AG09319 (cell line): ENCODE results near the gene CYP46A1.

ENCODE experiments used
- DNase-seq: peaks from one replicate; pipeline ENCODE4 v3.0.0-alpha.2; 2010; ENCODE audit warnings: low read depth; ENCODE audit errors: extremely low read depth
- TF ChIP-seq, protein P1 (sequence below): IDR thresholded peaks from 2 replicates; pipeline ENCODE4 v1.5.1; 2011; ENCODE audit warnings: low read depth, mild to moderate bottlenecking, inconsistent platforms, low read length, moderate library complexity

The CYP46A1 gene

DNA sequence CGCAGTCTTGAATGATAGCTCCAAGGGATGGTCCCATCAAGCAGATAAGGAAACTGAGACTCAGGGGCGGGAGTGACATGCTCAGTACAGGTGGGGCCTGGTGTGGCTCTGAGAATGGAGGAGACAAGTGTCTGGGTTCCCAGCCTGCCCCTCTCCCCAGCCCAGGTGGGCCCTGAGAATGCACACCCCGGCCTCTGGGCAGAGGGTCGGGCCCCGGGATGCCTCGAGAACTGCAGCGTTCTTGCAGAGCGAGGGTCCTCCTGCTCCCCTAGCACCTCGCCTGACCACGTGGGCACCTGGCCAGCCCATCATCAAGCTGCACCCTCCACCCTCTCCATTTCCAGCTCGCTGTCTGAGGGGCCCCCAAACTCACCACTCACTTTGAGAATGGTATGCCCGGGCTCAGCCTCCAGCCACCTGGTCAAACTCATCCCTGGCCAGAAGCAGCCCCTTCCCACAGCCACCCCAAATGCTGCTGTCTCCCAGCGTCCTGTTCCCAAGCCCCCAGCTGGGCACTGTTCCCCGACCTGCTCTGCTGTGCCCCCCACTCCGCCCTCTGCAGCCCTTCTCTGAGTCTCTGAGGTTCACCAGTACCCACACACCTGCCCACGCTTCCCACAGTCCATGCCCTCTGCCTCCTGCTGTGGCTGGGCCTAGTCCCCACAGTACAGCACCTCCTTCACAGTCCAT is 44.3 kb downstream of the CYP46A1 start:
- TF ChIP-seq, protein P1, sequence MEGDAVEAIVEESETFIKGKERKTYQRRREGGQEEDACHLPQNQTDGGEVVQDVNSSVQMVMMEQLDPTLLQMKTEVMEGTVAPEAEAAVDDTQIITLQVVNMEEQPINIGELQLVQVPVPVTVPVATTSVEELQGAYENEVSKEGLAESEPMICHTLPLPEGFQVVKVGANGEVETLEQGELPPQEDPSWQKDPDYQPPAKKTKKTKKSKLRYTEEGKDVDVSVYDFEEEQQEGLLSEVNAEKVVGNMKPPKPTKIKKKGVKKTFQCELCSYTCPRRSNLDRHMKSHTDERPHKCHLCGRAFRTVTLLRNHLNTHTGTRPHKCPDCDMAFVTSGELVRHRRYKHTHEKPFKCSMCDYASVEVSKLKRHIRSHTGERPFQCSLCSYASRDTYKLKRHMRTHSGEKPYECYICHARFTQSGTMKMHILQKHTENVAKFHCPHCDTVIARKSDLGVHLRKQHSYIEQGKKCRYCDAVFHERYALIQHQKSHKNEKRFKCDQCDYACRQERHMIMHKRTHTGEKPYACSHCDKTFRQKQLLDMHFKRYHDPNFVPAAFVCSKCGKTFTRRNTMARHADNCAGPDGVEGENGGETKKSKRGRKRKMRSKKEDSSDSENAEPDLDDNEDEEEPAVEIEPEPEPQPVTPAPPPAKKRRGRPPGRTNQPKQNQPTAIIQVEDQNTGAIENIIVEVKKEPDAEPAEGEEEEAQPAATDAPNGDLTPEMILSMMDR: no peak
- no peak for DNase-seq

DNA sequence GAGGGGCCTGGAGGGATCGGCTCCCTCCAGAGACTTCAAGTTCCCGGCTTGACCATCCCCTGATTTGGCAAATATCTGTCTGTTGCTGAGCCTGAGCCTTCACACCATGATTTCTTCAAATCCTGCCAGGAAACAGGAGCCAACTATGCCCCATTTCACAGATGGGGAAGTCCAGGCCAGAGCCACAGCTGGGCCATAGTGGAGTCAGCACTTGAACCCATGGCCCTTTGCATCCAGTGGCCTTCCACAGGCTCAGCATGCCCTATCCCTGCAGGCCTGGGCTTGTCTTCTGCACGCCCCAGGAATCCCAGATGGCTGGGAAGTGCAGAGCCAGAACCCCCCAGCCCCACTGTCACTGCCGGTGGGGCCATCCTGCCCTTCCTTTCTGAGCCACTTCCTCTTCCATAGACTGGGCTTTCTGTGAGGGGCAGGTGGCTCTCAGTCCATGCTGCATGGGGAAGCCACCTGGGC is 44.9 kb downstream of the CYP46A1 start:
- TF ChIP-seq, protein P1: no peak

DNA sequence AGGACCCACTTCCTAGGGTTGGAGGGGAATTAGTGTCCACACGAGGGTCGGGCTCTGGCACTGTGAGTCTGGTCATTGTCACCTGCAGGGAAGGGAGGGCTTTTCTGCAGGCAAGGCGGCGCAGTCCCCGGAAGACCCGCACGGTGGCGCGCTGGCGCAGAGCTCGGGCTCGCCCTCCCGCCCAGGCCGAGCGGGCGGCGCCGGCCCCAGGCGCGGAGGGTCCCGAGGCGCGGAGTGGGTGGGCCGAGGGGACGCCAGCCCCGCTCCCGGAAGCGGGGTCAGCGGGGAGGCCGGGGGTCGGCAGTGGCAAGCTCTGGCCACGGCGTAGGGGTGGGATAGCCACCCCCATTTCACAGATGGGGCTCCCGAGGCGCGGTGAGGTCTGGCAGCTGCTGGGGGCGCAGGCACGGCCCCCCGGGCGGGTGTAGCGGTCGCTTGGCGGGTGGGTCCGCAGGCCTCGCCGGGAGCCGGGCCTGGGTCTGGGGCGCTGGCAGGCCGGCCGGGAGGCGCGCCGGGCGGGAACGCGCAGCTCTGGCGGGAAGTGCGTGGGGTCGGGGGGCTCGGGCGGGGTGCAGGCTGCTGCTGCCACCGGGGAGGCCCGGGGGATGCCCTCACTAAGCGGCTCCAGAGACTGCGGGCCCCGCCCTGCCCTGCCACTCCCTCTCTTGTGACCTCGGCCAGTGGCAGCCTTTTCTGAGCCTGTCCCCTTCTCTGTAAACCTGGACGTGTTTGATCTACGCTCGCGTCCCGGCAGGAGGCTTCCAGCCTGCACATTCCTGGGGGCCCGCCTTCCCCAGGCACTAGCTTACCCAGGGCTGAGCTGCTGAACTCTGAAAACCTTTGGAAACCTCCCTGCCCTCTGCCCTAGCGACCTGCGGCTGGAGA is 46.1 kb downstream of the CYP46A1 start:
- TF ChIP-seq, protein P1: peak; percentile 75
- DNase-seq: no peak

More for the DNA sequence above, 44.9 kb downstream of the CYP46A1 start:
- no peak for DNase-seq

DNA sequence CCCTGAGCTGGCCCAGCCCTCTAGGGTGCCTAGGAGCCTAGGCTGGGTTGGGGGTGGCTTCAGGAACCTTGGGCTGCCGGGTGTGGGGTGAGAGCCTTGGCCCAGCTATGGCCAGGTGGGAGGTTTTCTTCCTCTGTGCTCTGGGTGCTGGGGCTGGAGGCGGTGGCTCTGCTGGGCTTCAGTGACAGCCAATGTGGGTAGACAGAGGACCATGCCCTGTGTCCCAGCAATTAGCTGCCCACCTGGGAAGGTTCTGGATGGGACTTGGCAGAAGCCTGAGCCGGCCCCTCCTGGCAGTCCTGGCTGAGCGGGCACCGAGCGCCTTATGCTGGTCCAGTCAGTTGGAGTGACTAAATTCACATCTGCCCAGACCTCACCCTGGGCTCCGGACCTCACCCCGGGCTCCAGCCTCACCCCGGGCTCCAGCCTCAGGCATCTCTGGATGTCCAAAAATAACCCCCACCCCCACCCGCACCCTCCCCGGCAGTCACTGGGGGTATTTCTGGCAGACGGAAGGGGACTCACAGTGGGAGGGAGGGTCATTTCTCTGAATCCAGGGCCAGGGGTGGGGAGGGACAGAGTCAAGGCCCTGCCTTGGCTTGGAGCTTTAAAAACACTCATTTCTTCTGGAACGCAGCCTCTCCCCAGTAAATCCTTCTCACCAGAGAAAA is 46.9 kb downstream of the CYP46A1 start:
- no peak for DNase-seq
- TF ChIP-seq, protein P1: no peak

DNA sequence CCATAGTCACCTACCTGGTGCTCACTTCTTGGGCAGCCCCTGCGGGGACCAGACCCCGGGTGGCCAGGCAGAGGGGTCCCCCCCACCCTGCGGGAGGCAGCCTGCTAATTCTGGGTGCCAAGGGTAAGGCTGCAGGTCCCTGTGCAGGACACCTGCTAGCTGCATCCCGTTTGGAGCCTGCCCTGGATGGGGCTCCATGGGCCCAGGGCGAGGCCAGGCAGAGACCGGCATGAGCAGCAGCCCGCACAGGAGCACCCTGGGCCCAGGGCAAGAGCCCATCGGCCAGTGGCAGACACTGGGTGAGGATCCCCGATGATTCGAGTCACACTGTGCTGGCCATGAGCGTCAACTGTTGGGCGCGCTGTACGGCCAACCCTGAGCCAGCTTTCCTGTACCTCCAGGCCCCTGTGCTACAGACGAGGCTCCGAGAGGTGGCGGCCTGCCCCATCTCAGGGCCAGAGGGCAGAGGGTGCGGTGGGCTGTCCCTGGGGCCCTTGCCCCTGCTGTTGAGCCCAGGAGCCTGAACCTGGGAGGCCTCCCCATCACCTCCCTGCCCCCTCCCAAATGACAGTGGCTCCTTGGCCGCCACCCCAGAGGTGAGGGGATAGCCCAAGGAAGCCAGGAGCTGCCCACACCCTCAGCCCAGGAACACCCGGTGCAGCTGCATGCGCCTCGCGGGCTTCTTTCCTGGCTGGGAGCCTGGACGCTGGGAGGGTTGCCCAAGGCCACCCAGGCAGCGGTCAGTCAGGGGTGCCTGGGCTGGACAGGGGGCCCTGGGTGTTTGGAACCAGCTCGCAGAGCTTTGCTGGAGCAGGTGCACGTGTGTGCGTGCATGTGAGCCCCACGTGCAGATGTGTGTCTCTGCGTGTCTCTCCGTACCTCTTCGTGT is 47.7 kb downstream of the CYP46A1 start:
- DNase-seq: no peak
- TF ChIP-seq, protein P1: no peak

DNA sequence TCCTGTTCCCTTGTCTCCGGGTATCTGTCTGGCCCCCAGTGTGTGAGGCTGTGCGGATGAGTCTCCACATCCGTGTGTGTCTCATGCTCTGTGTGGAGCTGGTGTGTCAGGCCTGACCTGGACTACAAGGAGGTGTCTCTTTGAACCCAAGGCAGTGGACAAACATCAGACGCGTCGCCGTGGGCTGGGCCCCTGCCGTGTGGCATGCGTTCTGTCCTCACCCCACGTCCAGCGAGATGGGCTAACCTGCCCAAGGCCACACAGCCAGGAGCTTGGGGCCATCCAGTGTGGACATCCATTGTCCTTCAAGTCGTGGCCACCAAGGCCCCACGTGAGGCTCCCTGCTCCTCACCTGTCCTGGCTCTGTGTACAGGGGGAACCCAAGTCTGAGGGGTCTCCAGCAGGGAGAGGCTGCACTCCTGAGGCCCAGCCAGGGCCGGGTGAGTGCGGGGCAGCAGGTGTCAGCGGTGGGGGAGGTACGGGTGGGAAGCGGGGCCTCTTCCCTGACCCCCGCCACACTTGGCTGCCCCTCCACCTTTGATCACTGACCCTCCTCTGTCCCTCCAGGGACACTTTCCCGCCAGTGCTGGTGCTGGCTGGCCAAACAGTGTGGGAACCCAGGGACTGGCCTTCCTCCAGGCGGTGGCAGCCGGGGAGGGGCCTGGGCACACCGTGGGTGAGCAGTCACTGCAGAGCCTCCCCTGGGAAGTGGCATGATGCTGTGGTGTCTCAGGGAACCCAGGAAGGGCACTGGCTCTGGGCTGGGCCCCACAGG is 48.5 kb downstream of the CYP46A1 start:
- no peak for DNase-seq
- TF ChIP-seq, protein P1: no peak
